RWPE2 (cell line): ENCODE data around the gene FAM107B.

Experiments
- ATAC-seq: fragments of 200-7000 bp; cut with Tn5 transposase; 3 replicates; pipeline ENCODE4 v1.9.1; 2021; ENCODE audit warnings: low read depth
- DNase-seq: peaks from one replicate; pipeline ENCODE4 v3.0.0-alpha.2; 2020; ENCODE audit warnings: low spot score
- H3K27ac ChIP-seq: fragments of 450-650 bp; 2 replicates; pipeline ENCODE4 v1.5.1; 2017; ENCODE audit warnings: mild to moderate bottlenecking; ENCODE audit not compliant: poor library complexity, severe bottlenecking
- H3K27me3 ChIP-seq: fragments of 250-450 bp; sonication (Bioruptor Pico); 2 replicates; pipeline ENCODE4 v1.5.1; 2021; ENCODE audit warnings: mild to moderate bottlenecking, moderate library complexity; ENCODE audit not compliant: insufficient read depth, poor library complexity, severe bottlenecking
- H3K36me3 ChIP-seq: fragments of 250-450 bp; sonication (Bioruptor Pico); 2 replicates; pipeline ENCODE4 v1.5.1; 2020; ENCODE audit warnings: low read depth, mild to moderate bottlenecking, moderate library complexity
- H3K4me1 ChIP-seq: fragments of 250-450 bp; sonication (Bioruptor Pico); 2 replicates; pipeline ENCODE4 v1.5.1; 2021; ENCODE audit warnings: mild to moderate bottlenecking, moderate library complexity; ENCODE audit not compliant: insufficient read depth, poor library complexity, severe bottlenecking
- H3K4me3 ChIP-seq: fragments of 250-450 bp; sonication (Bioruptor Pico); 2 replicates; pipeline ENCODE4 v1.5.1; 2021; ENCODE audit warnings: mild to moderate bottlenecking, moderate library complexity; ENCODE audit not compliant: severe bottlenecking
- H3K9me3 ChIP-seq: fragments of 250-450 bp; sonication (Bioruptor Pico); 2 replicates; pipeline ENCODE4 v1.5.1; 2021; ENCODE audit warnings: mild to moderate bottlenecking, moderate library complexity; ENCODE audit not compliant: severe bottlenecking
- TF ChIP-seq, protein P1 (sequence below): fragments of 450-650 bp; IDR thresholded peaks from one replicate; pipeline ENCODE4 v1.5.1; 2017; ENCODE audit warnings: mild to moderate bottlenecking, moderate library complexity; ENCODE audit not compliant: poor library complexity, severe bottlenecking

The FAM107B gene

GRCh38 chr10:14684354-14684753 is 90.3 kb downstream of the FAM107B start:
- Histone ChIP-seq H3K4me1 (no peaks in the 10 kb centered on the region), H3K4me3 (no peak overlapping the region), H3K36me3 (no peaks in the 10 kb centered on the region), H3K27me3 (no peaks in the 10 kb centered on the region), H3K9me3 (no peaks in the 10 kb centered on the region), H3K27ac (no peak overlapping the region)
- DNase-seq (no peak), ATAC-seq (no peak)
- TF ChIP-seq, protein P1, sequence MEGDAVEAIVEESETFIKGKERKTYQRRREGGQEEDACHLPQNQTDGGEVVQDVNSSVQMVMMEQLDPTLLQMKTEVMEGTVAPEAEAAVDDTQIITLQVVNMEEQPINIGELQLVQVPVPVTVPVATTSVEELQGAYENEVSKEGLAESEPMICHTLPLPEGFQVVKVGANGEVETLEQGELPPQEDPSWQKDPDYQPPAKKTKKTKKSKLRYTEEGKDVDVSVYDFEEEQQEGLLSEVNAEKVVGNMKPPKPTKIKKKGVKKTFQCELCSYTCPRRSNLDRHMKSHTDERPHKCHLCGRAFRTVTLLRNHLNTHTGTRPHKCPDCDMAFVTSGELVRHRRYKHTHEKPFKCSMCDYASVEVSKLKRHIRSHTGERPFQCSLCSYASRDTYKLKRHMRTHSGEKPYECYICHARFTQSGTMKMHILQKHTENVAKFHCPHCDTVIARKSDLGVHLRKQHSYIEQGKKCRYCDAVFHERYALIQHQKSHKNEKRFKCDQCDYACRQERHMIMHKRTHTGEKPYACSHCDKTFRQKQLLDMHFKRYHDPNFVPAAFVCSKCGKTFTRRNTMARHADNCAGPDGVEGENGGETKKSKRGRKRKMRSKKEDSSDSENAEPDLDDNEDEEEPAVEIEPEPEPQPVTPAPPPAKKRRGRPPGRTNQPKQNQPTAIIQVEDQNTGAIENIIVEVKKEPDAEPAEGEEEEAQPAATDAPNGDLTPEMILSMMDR: no peak

- TF ChIP-seq, protein P1: no peak
- ATAC-seq (no peak), DNase-seq (no peak)
- no peak overlapping the region for H3K4me3 ChIP-seq
- no peak overlapping the region for H3K27ac ChIP-seq
- H3K9me3 ChIP-seq: no peaks in the 10 kb centered on the region
- no peaks in the 10 kb centered on the region for H3K27me3 ChIP-seq
- no peaks in the 10 kb centered on the region for H3K36me3 ChIP-seq
- no peaks in the 10 kb centered on the region for H3K4me1 ChIP-seq
Measured at GRCh38 chr10:14683256-14683655, 91.4 kb downstream of the FAM107B start.

- Histone ChIP-seq H3K4me3 (no peak overlapping the region), H3K36me3 (no peaks in the 10 kb centered on the region), H3K27me3 (no peaks in the 10 kb centered on the region), H3K27ac (no peak overlapping the region), H3K4me1 (no peaks in the 10 kb centered on the region), H3K9me3 (no peaks in the 10 kb centered on the region)
- no peak for ATAC-seq
- TF ChIP-seq, protein P1: no peak
- no peak for DNase-seq
Measured at GRCh38 chr10:14681802-14682201, 92.9 kb downstream of the FAM107B start.

DNA sequence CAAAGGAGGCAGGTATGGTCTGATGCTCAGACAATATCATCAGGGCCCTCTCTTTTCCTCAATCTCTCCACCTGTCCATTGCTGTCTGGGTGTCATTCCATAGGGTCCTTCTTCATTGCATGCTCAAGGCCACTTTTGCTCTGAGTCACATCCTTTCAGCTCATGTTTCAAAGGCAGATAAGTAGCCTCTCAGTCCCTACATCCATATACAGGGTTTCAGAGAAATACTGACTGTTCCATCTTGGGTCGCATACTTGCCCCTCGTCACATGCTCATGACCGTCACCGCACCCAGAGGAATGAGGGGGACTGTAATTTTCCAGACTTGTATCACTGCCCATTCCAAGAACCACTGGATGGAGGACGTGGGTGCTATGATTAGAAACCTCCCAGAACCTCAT is 93.4 kb downstream of the FAM107B start:
- Histone ChIP-seq H3K27ac (no peak overlapping the region), H3K36me3 (no peaks in the 10 kb centered on the region), H3K4me1 (no peaks in the 10 kb centered on the region), H3K27me3 (no peaks in the 10 kb centered on the region), H3K9me3 (no peaks in the 10 kb centered on the region), H3K4me3 (no peak overlapping the region)
- TF ChIP-seq, protein P1: no peak
- ATAC-seq: no peak
- DNase-seq: no peak

DNA sequence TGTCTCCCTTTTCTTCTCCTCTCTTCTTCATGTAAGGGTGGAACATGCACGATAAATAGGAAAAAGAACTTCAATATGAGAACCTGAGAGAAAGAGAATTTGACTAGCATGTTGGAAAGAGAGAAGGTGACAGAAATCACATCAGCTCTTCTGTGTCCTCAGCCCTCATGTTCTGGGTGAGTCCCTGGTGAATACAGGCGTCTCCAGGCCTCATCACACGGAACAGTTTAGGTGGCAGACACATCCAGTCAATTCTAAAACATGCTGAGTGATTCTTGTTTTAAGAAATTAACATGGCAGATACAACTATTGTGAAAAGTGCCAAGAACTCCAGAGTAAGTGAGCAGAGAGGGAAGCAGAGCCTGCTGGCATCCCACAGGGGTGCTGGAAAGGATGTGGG is 96.1 kb downstream of the FAM107B start:
- Histone ChIP-seq H3K4me1 (no peaks in the 10 kb centered on the region), H3K4me3 (no peak overlapping the region), H3K36me3 (no peaks in the 10 kb centered on the region), H3K9me3 (no peaks in the 10 kb centered on the region), H3K27me3 (no peaks in the 10 kb centered on the region), H3K27ac (no peak overlapping the region)
- TF ChIP-seq, protein P1: no peak
- DNase-seq: no peak
- ATAC-seq: no peak
